ENCODE measurements around the gene COPE. TPM values are rescaled to one million over a fixed set of nuclear protein-coding genes. Genes with fewer than 3 reads are reported as not detected.

Gene COPE
- total RNA-seq, 1 experiment from 2014 or later = 310 TPM

- peaks cover 93% of the 10 kb centered on the region for H3K36me3 Mint-ChIP-seq (ENCODE audit: insufficient read depth, unreplicated experiment)
- ChIA-PET CTCF (interaction anchor here (0.6 to 1.1 kb wide), 3 partner anchors 17 to 131 kb away, joined by 3 to 7 read pairs (median 7); no protein-coding TSS in a partner anchor), POLR2A (interaction anchor here (1.1 kb wide), 1 partner anchor 11 kb away, joined by 3 read pairs; no protein-coding TSS in a partner anchor)
- no peak for DNase-seq (ENCODE audit: unreplicated experiment)
- H3K4me1 Mint-ChIP-seq (ENCODE audit: insufficient read depth, unreplicated experiment) = no peaks in the 10 kb centered on the region
- no peak for TF ChIP-seq CTCF (IDR thresholded peaks at IDR 0.05; ENCODE audit: unreplicated experiment)
- H3K27ac Mint-ChIP-seq (ENCODE audit: low read depth, unreplicated experiment) = no peak overlapping the region
- no peaks in the 10 kb centered on the region for H3K27me3 Mint-ChIP-seq (ENCODE audit: insufficient read depth, unreplicated experiment)
- no TSS peak for BruUV-seq (replicated peaks)
- H3K4me3 Mint-ChIP-seq (ENCODE audit: unreplicated experiment) = no peak overlapping the region
- intact Hi-C loops (cut with micrococcal nuclease) = no loop called here
- H3K9me3 Mint-ChIP-seq (ENCODE audit: unreplicated experiment) = no peaks in the 10 kb centered on the region
These were observed 55.3 kb downstream of the COPE start for GRCh38 chr19:18863843-18864362.

GRCh38 chr19:18862976-18863842 lies 56.0 kb downstream of the COPE start:
- BruUV-seq (replicated peaks) = no TSS peak
- POLR2A ChIA-PET = interaction anchor here (0.6 to 1.1 kb wide), 3 partner anchors 11 to 91 kb away, joined by 3 read pairs; no protein-coding TSS in a partner anchor
- Mint-ChIP-seq H3K27ac (ENCODE audit: low read depth, unreplicated experiment) (no peak overlapping the region), H3K4me3 (ENCODE audit: unreplicated experiment) (no peak overlapping the region), H3K27me3 (ENCODE audit: insufficient read depth, unreplicated experiment) (no peaks in the 10 kb centered on the region), H3K4me1 (ENCODE audit: insufficient read depth, unreplicated experiment) (no peaks in the 10 kb centered on the region), H3K36me3 (ENCODE audit: insufficient read depth, unreplicated experiment) (peaks cover 96% of the 10 kb centered on the region), H3K9me3 (ENCODE audit: unreplicated experiment) (no peaks in the 10 kb centered on the region)
- DNase-seq (ENCODE audit: unreplicated experiment) = no peak
- TF ChIP-seq CTCF (IDR thresholded peaks at IDR 0.05; ENCODE audit: unreplicated experiment) = no peak
- intact Hi-C loops (cut with micrococcal nuclease) = no loop called here
- CTCF ChIA-PET = interaction anchor here (0.6 to 1.1 kb wide), 5 partner anchors 16 to 394 kb away, joined by 3 to 7 read pairs (median 3); no protein-coding TSS in a partner anchor

- intact Hi-C loops (cut with micrococcal nuclease) = no loop called here
These were observed 57.3 kb downstream of the COPE start for GRCh38 chr19:18861917-18862316.

More at GRCh38 chr19:18861917-18862316, 57.3 kb downstream of the COPE start:
- ChIA-PET POLR2A (no interaction called here), CTCF (interaction anchor here (0.6 to 2.3 kb wide), 4 partner anchors 12 to 286 kb away, joined by 3 to 9 read pairs (median 3); partner anchors contain the start of gene REX1BD)
- Mint-ChIP-seq H3K36me3 (ENCODE audit: insufficient read depth, unreplicated experiment) (peaks cover 93% of the 10 kb centered on the region), H3K27ac (ENCODE audit: low read depth, unreplicated experiment) (no peak overlapping the region), H3K4me3 (ENCODE audit: unreplicated experiment) (no peak overlapping the region), H3K4me1 (ENCODE audit: insufficient read depth, unreplicated experiment) (no peaks in the 10 kb centered on the region), H3K9me3 (ENCODE audit: unreplicated experiment) (no peaks in the 10 kb centered on the region), H3K27me3 (ENCODE audit: insufficient read depth, unreplicated experiment) (no peaks in the 10 kb centered on the region)
- no TSS peak for BruUV-seq (replicated peaks)
- DNase-seq (ENCODE audit: unreplicated experiment) = no peak
- TF ChIP-seq CTCF (IDR thresholded peaks at IDR 0.05; ENCODE audit: unreplicated experiment) = no peak

All from MCF 10A (cell line).